ENCODE data around the gene CHEK1. TPM values are rescaled to one million over a fixed set of nuclear protein-coding genes. Genes with fewer than 3 reads are reported as not detected.

CHEK1 gene
- total RNA-seq, 1 donor from 2014 or later = 1.6 TPM

DNA sequence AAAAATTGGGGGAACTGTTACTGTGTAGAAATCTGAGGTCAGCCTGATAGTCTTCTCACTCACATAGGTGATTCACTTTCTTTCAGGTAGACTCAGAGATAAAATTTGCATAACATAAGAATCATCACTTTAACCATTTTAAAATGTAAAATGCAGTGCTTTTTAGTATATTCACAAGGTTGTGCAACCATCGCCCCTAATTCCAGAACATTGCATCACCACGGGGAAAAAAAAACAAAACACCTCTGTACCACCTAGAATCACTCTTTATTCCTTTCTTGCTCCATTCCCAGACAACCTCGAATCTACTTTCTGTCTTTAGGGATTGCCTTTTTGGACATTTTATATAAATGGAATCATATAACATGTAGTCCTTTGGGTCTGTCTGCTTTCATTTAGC, 20.9 kb downstream of the CHEK1 start:
- DNase-seq = no peak

DNA sequence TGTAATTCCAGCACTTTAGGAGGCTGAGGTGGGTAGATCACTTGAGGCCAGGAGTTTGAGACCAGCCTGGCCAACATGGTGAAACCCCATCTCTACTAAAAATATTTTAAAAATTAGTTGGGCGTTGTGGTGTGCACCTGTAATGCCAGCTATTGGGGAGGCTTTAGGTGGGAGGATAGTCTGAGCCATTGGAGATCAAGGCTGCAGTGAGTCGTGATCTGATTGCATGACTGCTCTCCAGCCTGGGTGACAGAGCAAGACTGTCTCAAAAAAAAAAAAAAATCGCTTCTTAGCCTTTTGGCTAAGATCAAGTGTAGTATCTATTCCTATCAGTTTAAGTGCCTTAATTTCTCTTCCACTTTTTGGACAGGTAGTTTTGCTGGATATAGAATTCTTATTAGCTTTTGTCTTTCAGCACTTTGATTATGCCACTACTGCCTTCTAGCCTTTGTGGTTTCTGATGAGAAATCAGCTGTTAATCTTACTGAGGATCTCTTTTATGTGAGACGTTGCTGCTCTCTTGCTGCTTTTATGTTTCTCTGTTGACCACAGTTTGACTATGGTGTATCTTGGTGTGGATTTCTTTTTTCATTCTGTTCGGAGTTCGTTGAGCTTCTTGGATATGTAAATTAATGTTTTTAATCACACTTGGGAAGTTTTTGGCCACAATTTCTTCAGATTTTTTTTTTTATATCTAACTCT, 24.7 kb downstream of the CHEK1 start:
- TF ChIP-seq CTCF (IDR thresholded peaks at IDR 0.05; ENCODE audit: borderline replicate concordance) = no peak
- intact Hi-C loops (cut with micrococcal nuclease) = no loop called here
- H3K9me3 ChIP-seq (replicated peaks) = no peaks in the 10 kb centered on the region
- H3K27me3 ChIP-seq (ENCODE audit: low read depth) = no peaks in the 10 kb centered on the region
- no peaks in the 10 kb centered on the region for H3K4me1 ChIP-seq
- H3K4me3 ChIP-seq = no peak overlapping the region
- H3K36me3 ChIP-seq = no peaks in the 10 kb centered on the region
- no peak for DNase-seq
- H3K27ac ChIP-seq (replicated peaks) = no peak overlapping the region

More for the DNA sequence above, 20.9 kb downstream of the CHEK1 start:
- intact Hi-C loops (cut with micrococcal nuclease) = no loop called here
- H3K9me3 ChIP-seq (replicated peaks) = no peaks in the 10 kb centered on the region
- H3K27ac ChIP-seq (replicated peaks) = no peak overlapping the region
- no peak for TF ChIP-seq CTCF (IDR thresholded peaks at IDR 0.05; ENCODE audit: borderline replicate concordance)
- no peaks in the 10 kb centered on the region for H3K36me3 ChIP-seq
- no peaks in the 10 kb centered on the region for H3K27me3 ChIP-seq (ENCODE audit: low read depth)
- no peak overlapping the region for H3K4me3 ChIP-seq
- H3K4me1 ChIP-seq = no peaks in the 10 kb centered on the region

- peaks cover 37% of the 10 kb centered on the region for H3K9me3 ChIP-seq (replicated peaks)
- H3K27me3 ChIP-seq (ENCODE audit: low read depth) = no peaks in the 10 kb centered on the region
- no peak for TF ChIP-seq CTCF (IDR thresholded peaks at IDR 0.05; ENCODE audit: borderline replicate concordance)
- H3K4me1 ChIP-seq = no peaks in the 10 kb centered on the region
- H3K36me3 ChIP-seq = no peaks in the 10 kb centered on the region
- intact Hi-C loops (cut with micrococcal nuclease) = no loop called here
- H3K27ac ChIP-seq (replicated peaks) = no peak overlapping the region
- DNase-seq = no peak
- H3K4me3 ChIP-seq = no peak overlapping the region
These were observed 37.7 kb downstream of the CHEK1 start for GRCh38 chr11:125662689-125663088.

DNA sequence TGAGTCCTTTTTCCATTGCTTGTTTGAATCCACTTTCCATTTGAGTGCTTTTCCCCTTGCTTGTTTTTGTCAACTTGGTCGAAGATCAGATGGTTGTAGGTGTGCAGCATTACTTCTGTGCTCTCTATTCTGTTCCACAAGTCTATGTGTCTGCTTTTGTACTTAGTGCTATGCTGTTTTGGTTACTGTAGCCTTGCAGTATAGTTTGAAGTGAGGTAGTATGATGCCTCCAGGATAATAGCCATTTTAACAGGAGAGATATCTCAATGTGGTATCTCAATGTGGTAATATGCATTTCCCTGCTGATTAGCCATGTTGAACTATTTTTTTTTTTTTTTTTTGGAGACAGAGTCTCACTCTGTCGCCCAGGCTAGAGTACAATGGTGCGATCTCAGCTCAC, 38.9 kb downstream of the CHEK1 start:
- H3K27me3 ChIP-seq (ENCODE audit: low read depth) = no peaks in the 10 kb centered on the region
- H3K27ac ChIP-seq (replicated peaks) = no peak overlapping the region
- H3K36me3 ChIP-seq = no peaks in the 10 kb centered on the region
- TF ChIP-seq CTCF (IDR thresholded peaks at IDR 0.05; ENCODE audit: borderline replicate concordance) = no peak
- peaks cover 37% of the 10 kb centered on the region for H3K9me3 ChIP-seq (replicated peaks)
- no peaks in the 10 kb centered on the region for H3K4me1 ChIP-seq
- intact Hi-C loops (cut with micrococcal nuclease) = no loop called here
- no peak for DNase-seq
- no peak overlapping the region for H3K4me3 ChIP-seq

GRCh38 chr11:125667151-125667550, 42.2 kb downstream of the CHEK1 start:
- intact Hi-C loops (cut with micrococcal nuclease) = no loop called here

More at GRCh38 chr11:125667151-125667550, 42.2 kb downstream of the CHEK1 start:
- no peaks in the 10 kb centered on the region for H3K36me3 ChIP-seq
- no peak for TF ChIP-seq CTCF (IDR thresholded peaks at IDR 0.05; ENCODE audit: borderline replicate concordance)
- no peaks in the 10 kb centered on the region for H3K27me3 ChIP-seq (ENCODE audit: low read depth)
- DNase-seq = no peak
- H3K9me3 ChIP-seq (replicated peaks) = peaks cover 37% of the 10 kb centered on the region
- H3K4me1 ChIP-seq = no peaks in the 10 kb centered on the region
- H3K4me3 ChIP-seq = no peak overlapping the region
- no peak overlapping the region for H3K27ac ChIP-seq (replicated peaks)

All from left ventricle myocardium inferior (tissue), 1 donor.